MM.1S (cell line): ENCODE data around the gene MARCHF10.

Source experiments
- EZH2 ChIP-seq: fragments of 300-600 bp; sonication (generic); optimal IDR thresholded peaks from 2 replicates; pipeline ENCODE3; 2017; ENCODE audit warnings: low read depth, mild to moderate bottlenecking, antibody characterized with exemption, low read length, mixed read lengths
- EZH2phosphoT487 ChIP-seq: fragments of 300-600 bp; sonication (generic); IDR thresholded peaks from 2 replicates; pipeline ENCODE4 v1.6.1; 2018; ENCODE audit warnings: antibody characterized with exemption, low read length
- TF ChIP-seq, protein P1 (sequence below): fragments of 300-600 bp; sonication (generic); IDR thresholded peaks from 2 replicates; pipeline ENCODE4 v1.5.1; 2016; ENCODE audit warnings: antibody characterized with exemption, low read length, mixed read lengths

GRCh38 chr17:62781356-62781755 lies 26.8 kb downstream of the MARCHF10 start:
- TF ChIP-seq, protein P1, sequence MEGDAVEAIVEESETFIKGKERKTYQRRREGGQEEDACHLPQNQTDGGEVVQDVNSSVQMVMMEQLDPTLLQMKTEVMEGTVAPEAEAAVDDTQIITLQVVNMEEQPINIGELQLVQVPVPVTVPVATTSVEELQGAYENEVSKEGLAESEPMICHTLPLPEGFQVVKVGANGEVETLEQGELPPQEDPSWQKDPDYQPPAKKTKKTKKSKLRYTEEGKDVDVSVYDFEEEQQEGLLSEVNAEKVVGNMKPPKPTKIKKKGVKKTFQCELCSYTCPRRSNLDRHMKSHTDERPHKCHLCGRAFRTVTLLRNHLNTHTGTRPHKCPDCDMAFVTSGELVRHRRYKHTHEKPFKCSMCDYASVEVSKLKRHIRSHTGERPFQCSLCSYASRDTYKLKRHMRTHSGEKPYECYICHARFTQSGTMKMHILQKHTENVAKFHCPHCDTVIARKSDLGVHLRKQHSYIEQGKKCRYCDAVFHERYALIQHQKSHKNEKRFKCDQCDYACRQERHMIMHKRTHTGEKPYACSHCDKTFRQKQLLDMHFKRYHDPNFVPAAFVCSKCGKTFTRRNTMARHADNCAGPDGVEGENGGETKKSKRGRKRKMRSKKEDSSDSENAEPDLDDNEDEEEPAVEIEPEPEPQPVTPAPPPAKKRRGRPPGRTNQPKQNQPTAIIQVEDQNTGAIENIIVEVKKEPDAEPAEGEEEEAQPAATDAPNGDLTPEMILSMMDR, result no peak
- TF ChIP-seq EZH2 (no peak), EZH2phosphoT487 (no peak)
